T-helper 1 cell treated with Interleukin-12 subunit alpha and Interleukin-12 subunit beta and Interleukin-4 antibody, amounts not matched to agents 30 ng/mL and 1 ng/mL, for 36 hours (primary cell): ENCODE measurements around the gene TM6SF1. TPM values are rescaled to one million over a fixed set of nuclear protein-coding genes. Genes with fewer than 3 reads are reported as not detected.
"Not testable (repeated sequence)": the region's sequence is repeated elsewhere in the genome, so short reads cannot be mapped to it uniquely, and the experiment has no call there.

Source experiments
- intact Hi-C: fragments of 100-400 bp; cut with micrococcal nuclease; formaldehyde crosslinking; loops from one replicate; pipeline ENCODE4 v1.15.1; 2024
- total RNA-seq: library from RNA; stranded (reverse); gene quantifications from 2 replicates; pipeline ENCODE4 v1.2.3, GENCODE V29; 2022

The TM6SF1 gene
- total RNA-seq, 1 donor from 2014 or later, result 13.0 TPM

DNA sequence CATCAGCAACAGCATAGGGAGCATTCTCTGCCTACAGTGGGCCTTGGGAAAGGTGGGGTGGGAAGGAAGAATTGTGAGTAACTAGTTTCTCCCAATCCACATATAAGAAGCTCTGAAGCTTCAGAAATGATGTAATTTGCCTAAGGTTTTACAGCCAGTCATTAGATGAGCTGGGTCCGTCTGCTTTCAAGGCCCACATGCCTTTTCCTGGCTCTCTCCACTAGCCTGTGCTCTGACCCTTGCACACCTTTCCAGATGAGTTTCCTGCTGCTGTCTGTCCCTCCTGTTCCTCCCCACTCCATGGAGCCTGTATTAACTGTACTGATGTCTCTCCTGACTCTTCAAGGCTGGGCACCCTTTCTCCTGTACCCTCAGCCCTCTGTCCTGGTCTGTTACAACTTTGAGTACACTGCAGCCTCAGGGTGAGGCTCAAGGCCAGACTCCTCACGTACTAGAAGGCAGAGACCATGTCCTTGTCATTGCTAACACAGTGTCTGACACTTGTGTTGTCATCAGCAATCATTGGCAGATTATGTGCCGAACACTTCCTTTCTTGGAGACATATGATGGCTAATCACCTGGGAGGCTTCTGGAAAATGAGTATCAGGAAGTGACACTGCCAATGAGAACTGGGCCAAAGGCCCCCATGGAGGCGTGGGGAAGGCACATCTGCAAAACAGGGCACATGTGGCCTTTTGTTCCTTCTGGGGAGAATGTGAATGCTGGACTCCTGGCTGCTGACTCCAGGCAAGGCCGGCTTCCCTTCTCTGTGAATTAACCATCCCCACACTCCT is 6.6 kb downstream of the TM6SF1 start:
- intact Hi-C loops, result no loop called here

GRCh38 chr15:83114856-83115255 is 7.4 kb downstream of the TM6SF1 start:
- intact Hi-C loops, result no loop called here

DNA sequence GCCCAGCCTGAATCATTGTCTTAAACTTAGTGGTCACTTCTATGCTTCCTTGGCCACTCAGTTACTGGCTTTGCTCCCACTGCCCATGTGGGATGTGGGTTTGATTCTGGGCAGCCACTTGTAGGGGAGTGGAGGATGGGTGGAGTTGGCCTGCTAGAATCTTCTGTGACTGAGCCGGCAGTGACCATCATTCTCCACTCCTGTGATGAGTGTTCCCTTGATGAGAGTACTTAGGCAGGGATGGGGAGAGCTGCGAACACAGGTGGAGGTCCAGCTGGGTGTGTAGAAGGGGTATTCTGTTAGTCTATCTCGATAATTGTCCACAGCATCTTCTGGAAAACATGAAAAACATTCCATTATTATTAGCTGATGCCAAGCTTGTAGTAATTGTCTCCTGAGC is 8.0 kb downstream of the TM6SF1 start:
- intact Hi-C loops, result no loop called here

DNA sequence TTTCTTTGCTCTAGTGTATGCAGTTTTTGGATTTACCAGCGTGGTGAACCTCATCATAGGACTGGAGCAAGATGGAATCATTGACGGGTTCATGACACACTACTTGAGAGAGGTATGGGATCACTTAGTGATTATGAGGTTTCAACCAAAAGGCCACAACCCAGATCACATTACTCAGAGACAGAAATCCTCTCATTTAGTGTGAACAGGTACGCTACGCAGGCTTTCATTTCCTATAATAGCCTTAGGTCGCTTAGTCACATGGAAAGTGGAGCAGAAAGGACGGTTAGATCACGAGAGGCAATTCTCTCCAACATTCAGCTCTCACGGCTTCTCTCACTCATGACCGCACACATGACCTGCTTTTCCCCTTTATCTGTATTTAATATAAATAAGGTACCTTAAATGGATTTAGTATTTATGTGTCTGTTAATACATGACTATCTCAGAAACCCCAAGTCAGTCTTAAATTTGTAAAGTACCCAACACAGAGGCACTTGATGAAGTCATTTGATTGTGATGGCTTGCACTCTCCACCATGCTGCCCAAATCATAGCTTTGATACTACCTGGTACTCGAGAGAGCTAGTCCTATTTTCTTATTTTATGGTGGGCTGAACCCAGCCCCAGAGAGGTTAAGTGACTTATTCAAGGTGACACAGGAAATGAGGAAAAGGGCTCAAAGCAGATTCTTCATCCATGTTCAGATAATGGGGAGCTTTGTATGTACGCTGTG is 8.6 kb downstream of the TM6SF1 start:
- intact Hi-C loops, result no loop called here

- intact Hi-C loops, result no loop called here
These were observed 10.9 kb downstream of the TM6SF1 start for GRCh38 chr15:83118291-83118827.

DNA sequence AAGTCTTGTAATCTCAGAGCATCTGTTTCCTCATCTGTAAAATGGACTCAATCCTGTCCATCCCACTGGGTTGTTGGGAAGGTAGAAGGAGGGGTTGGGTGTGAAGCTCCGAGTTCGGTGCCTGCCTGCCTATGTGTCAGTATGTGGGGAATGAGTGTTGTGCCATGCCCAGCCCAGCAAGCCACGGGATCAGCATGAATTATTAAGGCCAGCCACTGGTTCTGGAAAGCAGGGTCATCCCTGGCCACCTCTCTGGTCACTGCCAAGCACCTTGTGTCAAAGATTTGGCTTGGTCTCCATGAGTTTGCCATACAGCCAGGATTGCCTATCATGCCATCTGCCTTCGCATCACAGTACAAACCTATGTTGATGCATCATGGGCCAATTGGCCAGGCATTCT is 11.5 kb downstream of the TM6SF1 start:
- intact Hi-C loops, result no loop called here

DNA sequence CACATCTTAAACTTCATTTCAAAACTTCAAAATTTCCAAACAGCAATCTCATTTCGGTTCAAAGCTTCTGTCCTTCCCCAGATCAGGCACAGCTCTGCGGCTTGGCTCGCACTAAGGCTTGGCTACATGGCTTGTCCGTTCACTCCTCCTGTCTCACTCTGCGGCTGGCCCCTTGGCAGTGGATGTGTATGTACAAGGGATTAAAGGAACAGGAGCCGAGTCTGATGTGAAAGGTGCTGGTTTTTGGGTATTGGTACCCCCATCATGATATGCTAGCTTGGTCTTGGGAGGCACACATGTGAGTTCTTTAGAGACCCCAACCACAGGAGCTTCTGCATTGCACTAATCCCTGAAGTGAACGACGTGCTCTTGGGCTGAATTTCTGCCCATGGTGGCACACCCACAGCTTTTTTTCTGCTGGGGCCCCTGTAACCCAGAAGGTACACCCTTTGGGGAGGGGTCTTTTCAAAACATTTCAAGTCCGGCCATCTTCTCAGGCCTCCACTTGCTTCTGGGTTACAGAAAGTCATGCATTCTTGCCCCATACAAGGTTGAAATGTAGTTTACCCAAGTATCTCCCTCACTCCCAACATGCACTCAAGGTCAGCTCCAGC is 12.6 kb downstream of the TM6SF1 start:
- intact Hi-C loops, result no loop called here

DNA sequence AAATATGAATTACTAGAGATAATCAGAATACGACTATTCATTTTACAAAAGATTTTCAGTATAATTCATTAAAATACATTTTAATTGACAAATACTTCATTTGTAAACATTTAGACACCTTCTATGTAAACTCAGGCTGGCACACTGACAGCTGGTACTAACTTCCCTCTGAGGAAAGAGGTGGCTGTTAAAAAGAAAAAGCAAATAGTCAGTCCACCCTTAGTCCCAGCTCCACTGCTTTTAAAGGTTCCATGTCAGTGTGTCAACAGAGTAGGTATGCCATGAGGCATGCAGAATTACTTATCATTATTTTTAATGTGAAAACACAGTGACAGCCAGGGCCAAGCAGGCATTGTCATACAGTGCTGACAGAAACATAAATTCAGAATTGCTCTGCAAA is 16.1 kb downstream of the TM6SF1 start:
- intact Hi-C loops, result no loop called here

DNA sequence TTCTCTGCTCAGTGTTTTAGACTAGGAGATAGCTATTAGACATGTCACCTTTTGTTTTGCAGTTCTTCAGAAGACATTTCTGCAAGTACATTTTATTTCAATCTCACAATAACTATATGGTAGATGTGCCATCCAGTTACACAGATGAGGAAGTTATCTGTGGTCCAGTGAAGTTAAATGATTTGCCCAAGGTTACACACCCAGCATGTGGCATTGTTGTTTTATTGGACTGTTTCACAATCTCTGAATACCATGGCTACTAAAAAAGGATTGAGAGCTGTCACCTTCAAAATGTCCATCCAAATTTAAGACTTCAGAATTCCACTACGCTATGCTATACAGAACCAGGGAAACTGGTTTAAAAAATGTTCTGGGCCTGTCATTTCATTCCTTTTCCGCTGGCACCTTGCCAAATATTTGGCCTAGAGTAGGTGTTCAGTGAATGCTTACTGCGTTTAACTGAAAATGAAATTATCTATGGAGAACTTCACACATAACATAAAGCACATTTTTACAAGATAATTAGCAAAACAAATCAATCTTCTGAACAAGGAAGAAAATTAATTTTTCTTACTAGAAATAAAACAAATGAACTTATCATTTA is 20.2 kb downstream of the TM6SF1 start:
- intact Hi-C loops, result no loop called here

GRCh38 chr15:83129791-83130190 is 22.3 kb downstream of the TM6SF1 start:
- intact Hi-C loops, result no loop called here

- intact Hi-C loops, result no loop called here
These were observed 25.5 kb downstream of the TM6SF1 start for GRCh38 chr15:83132861-83133523.

DNA sequence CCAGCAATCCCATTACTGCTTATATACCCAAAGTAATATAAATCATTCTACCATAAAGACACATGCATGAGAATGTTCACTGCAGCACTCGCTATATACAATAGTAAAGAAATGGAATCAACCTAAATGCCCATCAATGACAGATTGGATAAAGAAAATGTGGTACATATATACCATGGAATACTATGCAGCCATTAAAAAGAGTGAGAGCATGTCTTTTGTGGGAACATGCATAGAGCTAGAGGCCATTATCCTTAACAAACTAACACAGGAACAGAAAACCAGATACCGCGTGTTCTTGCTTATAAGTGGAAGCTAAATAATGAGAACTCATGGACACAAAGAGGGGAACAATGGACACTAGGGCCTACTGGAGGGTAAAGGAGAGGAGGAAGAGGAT is 34.7 kb downstream of the TM6SF1 start:
- intact Hi-C loops, result not testable (repeated sequence)

DNA sequence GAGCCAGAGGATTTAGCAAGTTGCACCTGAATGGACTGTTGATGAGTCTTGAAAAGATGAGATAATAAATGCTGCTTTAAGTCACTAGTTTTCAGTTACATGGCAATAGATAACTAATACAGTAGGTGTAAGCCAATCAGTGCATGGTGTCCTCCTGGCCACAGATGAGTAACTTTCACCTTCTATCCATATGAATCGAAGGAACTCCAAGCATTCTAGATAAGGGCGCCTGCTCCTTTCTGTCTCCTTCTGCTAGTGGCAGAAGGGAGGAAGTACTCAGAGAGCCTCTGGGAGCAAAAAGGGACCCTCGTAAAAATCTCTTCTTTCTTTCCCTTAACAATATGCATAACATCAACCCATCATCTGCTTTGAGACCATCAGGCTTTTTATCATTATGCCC is 37.3 kb downstream of the TM6SF1 start:
- intact Hi-C loops, result no loop called here

GRCh38 chr15:83153288-83153687 is 45.8 kb downstream of the TM6SF1 start:
- intact Hi-C loops, result no loop called here

DNA sequence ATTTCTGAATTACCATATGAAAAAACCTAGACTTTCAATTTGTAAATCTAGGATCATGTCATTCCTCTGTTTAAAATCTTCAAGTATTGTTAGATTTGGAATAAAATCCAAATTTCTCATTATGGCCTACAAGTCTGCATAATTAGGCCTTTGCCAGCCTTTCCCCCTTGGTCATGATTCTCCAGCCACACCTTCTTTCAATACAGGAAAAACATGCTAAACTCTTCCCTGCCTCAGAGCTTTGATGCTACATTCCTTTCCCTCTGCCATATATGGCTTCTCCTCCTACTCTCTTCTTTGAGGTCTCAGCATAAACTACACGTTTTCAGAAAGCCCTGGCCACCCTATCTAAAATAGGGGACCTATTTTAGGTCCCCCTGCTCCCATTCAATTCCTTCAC is 48.5 kb downstream of the TM6SF1 start:
- intact Hi-C loops, result no loop called here

DNA sequence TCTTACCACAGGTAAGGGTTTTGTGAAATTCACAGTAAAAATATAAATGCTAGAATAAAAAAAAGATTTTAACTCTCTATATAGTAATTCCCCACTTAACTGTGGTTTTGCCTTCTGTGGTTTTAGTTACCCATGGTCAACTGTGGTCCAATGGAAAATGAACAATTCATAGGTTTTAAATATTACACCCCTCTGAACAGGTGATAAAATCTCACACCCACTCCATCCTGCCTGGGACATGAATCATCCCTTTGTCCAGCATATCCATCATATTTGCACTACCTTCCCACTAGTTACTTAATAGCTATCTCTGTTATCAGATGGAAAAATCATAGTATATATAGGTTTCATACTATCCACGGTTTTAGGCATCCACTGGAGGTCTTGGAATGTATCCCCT is 50.9 kb downstream of the TM6SF1 start:
- intact Hi-C loops, result no loop called here

- intact Hi-C loops, result no loop called here
These were observed 53.3 kb downstream of the TM6SF1 start for GRCh38 chr15:83160741-83161140.

- intact Hi-C loops, result loop anchor here (1.0 to 2.0 kb wide), 2 partner anchors 54 to 152 kb away; partner anchors contain the start of gene C15orf40
These were observed 55.6 kb downstream of the TM6SF1 start for GRCh38 chr15:83163032-83163431.

DNA sequence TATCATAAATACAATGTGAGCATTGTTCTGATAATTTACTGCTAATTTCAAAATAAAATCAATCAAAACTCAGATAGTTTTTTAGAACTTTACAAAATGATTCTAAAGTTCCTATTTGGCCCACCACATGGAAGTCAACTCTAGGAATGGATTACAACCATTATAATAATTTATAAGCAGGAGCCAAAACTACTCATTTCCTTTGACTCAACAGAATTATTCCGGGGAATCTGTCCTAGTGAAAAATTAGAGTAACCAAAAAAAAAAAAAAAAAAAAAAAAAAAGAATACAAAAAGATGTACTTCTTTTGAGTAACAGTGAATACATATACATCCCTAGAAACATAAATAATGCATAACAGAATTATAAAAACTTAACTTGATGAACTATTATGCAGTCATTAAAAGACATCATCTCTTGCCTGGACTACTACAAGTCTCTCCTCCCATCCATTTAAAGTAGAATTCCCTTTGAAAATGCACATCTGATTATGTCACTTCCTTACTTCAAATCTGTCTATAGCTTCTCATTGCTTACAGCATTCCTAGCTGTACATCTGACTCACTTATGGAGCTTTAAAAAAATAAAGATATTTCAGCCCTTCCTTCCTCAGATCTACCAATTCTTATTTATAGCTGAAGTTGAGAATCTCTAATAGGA is 56.8 kb downstream of the TM6SF1 start:
- intact Hi-C loops, result no loop called here

DNA sequence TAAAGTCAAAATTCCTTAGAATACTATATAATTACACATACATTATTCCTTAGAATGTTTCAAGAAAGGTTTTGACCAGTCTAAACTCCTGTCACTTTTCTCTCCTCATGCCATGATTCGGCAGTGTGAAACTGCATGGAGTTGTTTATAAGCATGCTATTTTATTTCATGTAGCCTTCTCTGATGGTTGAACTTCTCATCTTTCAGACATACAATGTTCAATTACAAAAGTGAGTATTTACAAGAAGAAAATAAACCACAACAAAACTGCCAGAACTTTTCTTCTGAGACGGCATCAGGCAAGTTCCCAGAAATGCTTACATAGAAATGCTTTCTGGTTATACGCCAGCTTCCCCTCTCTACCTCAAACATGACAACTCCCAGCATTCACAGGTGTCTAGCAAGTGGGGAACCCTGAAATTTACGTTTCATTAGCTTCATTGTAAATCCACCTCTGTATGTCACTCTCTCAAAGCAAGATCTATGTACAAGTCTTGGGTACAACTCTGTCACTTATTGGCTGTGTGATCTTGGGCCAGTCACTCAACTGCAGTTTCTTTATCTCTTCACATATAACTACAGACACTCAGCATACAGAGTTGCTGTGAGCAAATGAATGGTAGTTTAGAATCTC is 57.4 kb downstream of the TM6SF1 start:
- intact Hi-C loops, result loop anchor here (1.0 kb wide), 3 partner anchors 34 to 100 kb away; no protein-coding TSS in a partner anchor
